ENCODE results near the gene KITLG. TPM values are rescaled to one million over a fixed set of nuclear protein-coding genes. Genes with fewer than 3 reads are reported as not detected.

KITLG gene
- total and polyA plus RNA-seq, 2 experiments from 2014 or later: 3.1 to 10.7 TPM

DNA sequence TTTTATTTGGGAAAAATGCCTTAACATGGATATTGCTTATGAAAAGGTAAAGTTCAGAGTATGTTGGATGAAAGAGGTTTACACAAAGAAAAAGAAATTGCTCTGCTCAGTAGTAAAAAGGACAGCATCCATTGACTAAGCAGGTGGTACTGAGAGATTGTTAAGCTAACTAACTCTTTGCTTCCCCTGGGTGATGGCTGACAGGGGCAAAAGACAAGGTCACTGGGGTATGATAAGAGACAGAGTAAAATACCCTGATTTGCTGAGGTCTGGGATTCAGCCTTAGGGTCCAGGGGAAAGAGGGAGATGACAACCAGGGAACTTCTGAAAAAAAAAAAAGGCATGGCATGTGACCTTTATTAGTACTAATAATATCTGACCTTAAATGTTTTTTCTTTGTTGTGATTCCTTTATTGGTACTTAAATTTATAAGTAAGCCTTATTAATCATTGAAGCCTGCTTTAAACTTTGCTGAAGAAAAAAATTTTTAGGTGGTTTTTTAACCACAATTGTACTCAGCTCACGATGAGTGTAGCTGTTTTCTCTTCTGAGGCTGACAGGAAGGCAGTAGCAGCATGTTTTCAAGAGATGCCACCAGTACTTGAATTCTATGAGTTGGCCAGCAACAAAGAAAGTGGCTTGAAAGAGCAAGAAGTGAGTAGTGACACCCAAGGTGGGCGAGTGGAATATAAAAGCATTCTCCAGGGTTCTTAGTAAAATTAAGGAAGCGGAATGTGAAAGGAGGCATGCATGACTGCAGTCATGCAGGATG lies 43.7 kb upstream of the KITLG start (continued):
- TF ChIP-seq, protein P1, sequence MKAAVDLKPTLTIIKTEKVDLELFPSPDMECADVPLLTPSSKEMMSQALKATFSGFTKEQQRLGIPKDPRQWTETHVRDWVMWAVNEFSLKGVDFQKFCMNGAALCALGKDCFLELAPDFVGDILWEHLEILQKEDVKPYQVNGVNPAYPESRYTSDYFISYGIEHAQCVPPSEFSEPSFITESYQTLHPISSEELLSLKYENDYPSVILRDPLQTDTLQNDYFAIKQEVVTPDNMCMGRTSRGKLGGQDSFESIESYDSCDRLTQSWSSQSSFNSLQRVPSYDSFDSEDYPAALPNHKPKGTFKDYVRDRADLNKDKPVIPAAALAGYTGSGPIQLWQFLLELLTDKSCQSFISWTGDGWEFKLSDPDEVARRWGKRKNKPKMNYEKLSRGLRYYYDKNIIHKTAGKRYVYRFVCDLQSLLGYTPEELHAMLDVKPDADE (IDR thresholded peaks at IDR 0.05): no peak
- TF ChIP-seq EZH2phosphoT487 (IDR thresholded peaks at IDR 0.05; ENCODE audit: unreplicated experiment) (no peak), STAT1 (IDR thresholded peaks at IDR 0.05; ENCODE audit: unreplicated experiment) (no peak), JUNB (IDR thresholded peaks at IDR 0.05; ENCODE audit: unreplicated experiment) (no peak)
- TF ChIP-seq, protein P2, sequence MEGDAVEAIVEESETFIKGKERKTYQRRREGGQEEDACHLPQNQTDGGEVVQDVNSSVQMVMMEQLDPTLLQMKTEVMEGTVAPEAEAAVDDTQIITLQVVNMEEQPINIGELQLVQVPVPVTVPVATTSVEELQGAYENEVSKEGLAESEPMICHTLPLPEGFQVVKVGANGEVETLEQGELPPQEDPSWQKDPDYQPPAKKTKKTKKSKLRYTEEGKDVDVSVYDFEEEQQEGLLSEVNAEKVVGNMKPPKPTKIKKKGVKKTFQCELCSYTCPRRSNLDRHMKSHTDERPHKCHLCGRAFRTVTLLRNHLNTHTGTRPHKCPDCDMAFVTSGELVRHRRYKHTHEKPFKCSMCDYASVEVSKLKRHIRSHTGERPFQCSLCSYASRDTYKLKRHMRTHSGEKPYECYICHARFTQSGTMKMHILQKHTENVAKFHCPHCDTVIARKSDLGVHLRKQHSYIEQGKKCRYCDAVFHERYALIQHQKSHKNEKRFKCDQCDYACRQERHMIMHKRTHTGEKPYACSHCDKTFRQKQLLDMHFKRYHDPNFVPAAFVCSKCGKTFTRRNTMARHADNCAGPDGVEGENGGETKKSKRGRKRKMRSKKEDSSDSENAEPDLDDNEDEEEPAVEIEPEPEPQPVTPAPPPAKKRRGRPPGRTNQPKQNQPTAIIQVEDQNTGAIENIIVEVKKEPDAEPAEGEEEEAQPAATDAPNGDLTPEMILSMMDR (conservative IDR thresholded peaks at IDR 0.05; ENCODE audit: low read depth in 2 of 2): no peak

DNA sequence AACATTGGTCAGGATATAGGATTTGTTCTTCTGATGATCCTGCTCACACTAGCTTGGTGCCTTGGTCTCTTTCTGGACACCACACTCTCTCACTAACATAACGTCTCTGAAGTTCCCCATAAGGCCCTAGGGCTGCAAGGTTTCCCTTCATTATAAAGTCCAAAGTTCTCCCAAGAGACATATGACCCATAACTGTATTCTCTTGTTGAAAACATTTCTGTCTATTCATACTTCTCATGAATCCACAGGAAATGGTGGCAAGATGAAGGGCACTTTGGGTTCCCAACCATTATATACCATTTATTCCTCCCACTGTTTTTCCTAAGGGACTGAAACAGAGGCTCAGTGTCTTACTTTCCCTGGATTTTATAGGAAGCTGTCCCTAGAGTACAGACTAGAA lies 37.1 kb upstream of the KITLG start:
- Mint-ChIP-seq H3K27me3 (ENCODE audit: insufficient read depth, low read depth, poor library complexity) (no peaks in the 10 kb centered on the region), H3K27ac (no peak overlapping the region), H3K4me3 (no peak overlapping the region), H3K36me3 (ENCODE audit: low read depth) (no peaks in the 10 kb centered on the region; the same call in 2 of the 3 replicates), H3K9me3 (no peaks in the 10 kb centered on the region; the same call in 2 of the 3 replicates), H3K4me1 (no peaks in the 10 kb centered on the region)
- Histone ChIP-seq H3F3A (replicated peaks; ENCODE audit: low read depth) (no peaks in the 10 kb centered on the region), H3K9me2 (ENCODE audit: insufficient read depth) (peaks cover 2% of the 10 kb centered on the region), H3K27ac (ENCODE audit: low read depth) (no peak overlapping the region), H3K4me3 (no peak overlapping the region), H3K27me3 (ENCODE audit: insufficient read depth) (no peaks in the 10 kb centered on the region), H3K79me2 (replicated peaks; ENCODE audit: insufficient read depth) (no peaks in the 10 kb centered on the region), H2AFZ (no peak overlapping the region), H3K4me2 (no peak overlapping the region), H4K20me1 (replicated peaks; ENCODE audit: insufficient read depth) (no peaks in the 10 kb centered on the region), H3K4me1 (ENCODE audit: insufficient read depth) (no peaks in the 10 kb centered on the region), H3K36me3 (ENCODE audit: insufficient read depth) (no peaks in the 10 kb centered on the region)
- ATAC-seq (no peak), DNase-seq (ENCODE audit: low spot score) (no peak)
- TF ChIP-seq JUNB (IDR thresholded peaks at IDR 0.05; ENCODE audit: unreplicated experiment) (no peak), NANOG (IDR thresholded peaks at IDR 0.05; ENCODE audit: borderline replicate concordance) (no peak), CREB1 (CRISPR knock-in tag; IDR thresholded peaks at IDR 0.05; ENCODE audit: low read depth) (no peak), POLR2AphosphoS5 (IDR thresholded peaks at IDR 0.05; ENCODE audit: low read depth) (no peak), ZNF331 (CRISPR knock-in tag; IDR thresholded peaks at IDR 0.05; ENCODE audit: low read depth) (no peak), ZNF114 (CRISPR knock-in tag; IDR thresholded peaks at IDR 0.05) (no peak)
- TF ChIP-seq, protein P1 (IDR thresholded peaks at IDR 0.05): no peak
- TF ChIP-seq, protein P3, sequence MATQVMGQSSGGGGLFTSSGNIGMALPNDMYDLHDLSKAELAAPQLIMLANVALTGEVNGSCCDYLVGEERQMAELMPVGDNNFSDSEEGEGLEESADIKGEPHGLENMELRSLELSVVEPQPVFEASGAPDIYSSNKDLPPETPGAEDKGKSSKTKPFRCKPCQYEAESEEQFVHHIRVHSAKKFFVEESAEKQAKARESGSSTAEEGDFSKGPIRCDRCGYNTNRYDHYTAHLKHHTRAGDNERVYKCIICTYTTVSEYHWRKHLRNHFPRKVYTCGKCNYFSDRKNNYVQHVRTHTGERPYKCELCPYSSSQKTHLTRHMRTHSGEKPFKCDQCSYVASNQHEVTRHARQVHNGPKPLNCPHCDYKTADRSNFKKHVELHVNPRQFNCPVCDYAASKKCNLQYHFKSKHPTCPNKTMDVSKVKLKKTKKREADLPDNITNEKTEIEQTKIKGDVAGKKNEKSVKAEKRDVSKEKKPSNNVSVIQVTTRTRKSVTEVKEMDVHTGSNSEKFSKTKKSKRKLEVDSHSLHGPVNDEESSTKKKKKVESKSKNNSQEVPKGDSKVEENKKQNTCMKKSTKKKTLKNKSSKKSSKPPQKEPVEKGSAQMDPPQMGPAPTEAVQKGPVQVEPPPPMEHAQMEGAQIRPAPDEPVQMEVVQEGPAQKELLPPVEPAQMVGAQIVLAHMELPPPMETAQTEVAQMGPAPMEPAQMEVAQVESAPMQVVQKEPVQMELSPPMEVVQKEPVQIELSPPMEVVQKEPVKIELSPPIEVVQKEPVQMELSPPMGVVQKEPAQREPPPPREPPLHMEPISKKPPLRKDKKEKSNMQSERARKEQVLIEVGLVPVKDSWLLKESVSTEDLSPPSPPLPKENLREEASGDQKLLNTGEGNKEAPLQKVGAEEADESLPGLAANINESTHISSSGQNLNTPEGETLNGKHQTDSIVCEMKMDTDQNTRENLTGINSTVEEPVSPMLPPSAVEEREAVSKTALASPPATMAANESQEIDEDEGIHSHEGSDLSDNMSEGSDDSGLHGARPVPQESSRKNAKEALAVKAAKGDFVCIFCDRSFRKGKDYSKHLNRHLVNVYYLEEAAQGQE (IDR thresholded peaks at IDR 0.05; ENCODE audit: unreplicated experiment): no peak

Measured in GM23338 (cell line).